ENCODE results near the gene PTPN6.

Gene PTPN6

GRCh38 chr12:6942331-6942665, 8.9 kb upstream of the PTPN6 start:
- Histone ChIP-seq H3K79me2 (ENCODE audit: low read length) (peaks cover 16% of the 10 kb centered on the region), H3K4me1 (ENCODE audit: low read length) (peaks cover 18% of the 10 kb centered on the region), H3K9me2 (replicated peaks; ENCODE audit: insufficient read depth, low read length) (no peaks in the 10 kb centered on the region), H3K9me3 (replicated peaks; ENCODE audit: insufficient read depth, low read length) (no peaks in the 10 kb centered on the region), H3K27me3 (replicated peaks; ENCODE audit: insufficient read depth, low read length) (no peaks in the 10 kb centered on the region), H3K27ac (ENCODE audit: low read length) (no peak overlapping the region; the same call in 1 of the 2 replicates), H3K4me2 (ENCODE audit: low read depth, low read length) (no peak overlapping the region), H3K9ac (ENCODE audit: low read length) (no peak overlapping the region), H4K20me1 (ENCODE audit: insufficient read depth, low read length) (no peaks in the 10 kb centered on the region), H3K36me3 (replicated peaks; ENCODE audit: insufficient read depth, low read length) (no peaks in the 10 kb centered on the region), H3K4me3 (ENCODE audit: low read length) (no peak overlapping the region), H3F3A (ENCODE audit: insufficient read depth, low read length) (peaks cover 45% of the 10 kb centered on the region), H2AFZ (ENCODE audit: low read length) (no peak overlapping the region)
- TF ChIP-seq EZH2phosphoT487 (IDR thresholded peaks at IDR 0.05; ENCODE audit: low read length) (no peak), EZH2 (optimal IDR thresholded peaks at IDR 0.05; ENCODE audit: low read depth, low read length) (no peak)
- TF ChIP-seq, protein P1, sequence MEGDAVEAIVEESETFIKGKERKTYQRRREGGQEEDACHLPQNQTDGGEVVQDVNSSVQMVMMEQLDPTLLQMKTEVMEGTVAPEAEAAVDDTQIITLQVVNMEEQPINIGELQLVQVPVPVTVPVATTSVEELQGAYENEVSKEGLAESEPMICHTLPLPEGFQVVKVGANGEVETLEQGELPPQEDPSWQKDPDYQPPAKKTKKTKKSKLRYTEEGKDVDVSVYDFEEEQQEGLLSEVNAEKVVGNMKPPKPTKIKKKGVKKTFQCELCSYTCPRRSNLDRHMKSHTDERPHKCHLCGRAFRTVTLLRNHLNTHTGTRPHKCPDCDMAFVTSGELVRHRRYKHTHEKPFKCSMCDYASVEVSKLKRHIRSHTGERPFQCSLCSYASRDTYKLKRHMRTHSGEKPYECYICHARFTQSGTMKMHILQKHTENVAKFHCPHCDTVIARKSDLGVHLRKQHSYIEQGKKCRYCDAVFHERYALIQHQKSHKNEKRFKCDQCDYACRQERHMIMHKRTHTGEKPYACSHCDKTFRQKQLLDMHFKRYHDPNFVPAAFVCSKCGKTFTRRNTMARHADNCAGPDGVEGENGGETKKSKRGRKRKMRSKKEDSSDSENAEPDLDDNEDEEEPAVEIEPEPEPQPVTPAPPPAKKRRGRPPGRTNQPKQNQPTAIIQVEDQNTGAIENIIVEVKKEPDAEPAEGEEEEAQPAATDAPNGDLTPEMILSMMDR (IDR thresholded peaks at IDR 0.05; ENCODE audit: low read length), result no peak
- no peak for DNase-seq

GRCh38 chr12:6943389-6943721, 7.8 kb upstream of the PTPN6 start:
- peaks cover 14% of the 10 kb centered on the region for H3K79me2 ChIP-seq (ENCODE audit: low read length)
- peak overlapping the region; percentile 90 for H3K4me3 ChIP-seq (ENCODE audit: low read length)
- H2AFZ ChIP-seq (ENCODE audit: low read length), result no peak overlapping the region
- H3K27ac ChIP-seq (ENCODE audit: low read length), result peak overlapping the region; percentile 93
- TF ChIP-seq, protein P1 (IDR thresholded peaks at IDR 0.05; ENCODE audit: low read length), result no peak
- TF ChIP-seq EZH2 (optimal IDR thresholded peaks at IDR 0.05; ENCODE audit: low read depth, low read length) (no peak), EZH2phosphoT487 (IDR thresholded peaks at IDR 0.05; ENCODE audit: low read length) (no peak)
- no peaks in the 10 kb centered on the region for H3K9me2 ChIP-seq (replicated peaks; ENCODE audit: insufficient read depth, low read length)
- no peaks in the 10 kb centered on the region for H4K20me1 ChIP-seq (ENCODE audit: insufficient read depth, low read length)
- peak overlapping the region; percentile 87 for H3K9ac ChIP-seq (ENCODE audit: low read length)
- H3K36me3 ChIP-seq (replicated peaks; ENCODE audit: insufficient read depth, low read length), result no peaks in the 10 kb centered on the region
- peaks cover 15% of the 10 kb centered on the region for H3K4me1 ChIP-seq (ENCODE audit: low read length)
- H3K27me3 ChIP-seq (replicated peaks; ENCODE audit: insufficient read depth, low read length), result no peaks in the 10 kb centered on the region
- no peaks in the 10 kb centered on the region for H3K9me3 ChIP-seq (replicated peaks; ENCODE audit: insufficient read depth, low read length)
- peak; percentile 94 for DNase-seq
- peaks cover 47% of the 10 kb centered on the region for H3F3A ChIP-seq (ENCODE audit: insufficient read depth, low read length)
- peak overlapping the region; percentile 84 for H3K4me2 ChIP-seq (ENCODE audit: low read depth, low read length)

GRCh38 chr12:6943722-6944380, 7.3 kb upstream of the PTPN6 start, which contains the start of the genes C12orf57 and RNU7-1:
C12orf57 (plus strand) TSS chr12:6944022; CDS start chr12:6944122, 100 bp downstream.
RNU7-1 (plus strand) TSS chr12:6943816.
- peaks cover 48% of the 10 kb centered on the region for H3F3A ChIP-seq (ENCODE audit: insufficient read depth, low read length)
- DNase-seq, result peak; percentile 87
- peak within 1 kb of the TSS; percentile 93 for H3K27ac ChIP-seq (ENCODE audit: low read length)
- peak within 1 kb of the TSS; percentile 90 for H3K4me3 ChIP-seq (ENCODE audit: low read length)
- H3K36me3 ChIP-seq (replicated peaks; ENCODE audit: insufficient read depth, low read length), result no peaks in the 10 kb centered on the region
- TF ChIP-seq, protein P1 (IDR thresholded peaks at IDR 0.05; ENCODE audit: low read length), result no peak
- no peak for TF ChIP-seq EZH2 (optimal IDR thresholded peaks at IDR 0.05; ENCODE audit: low read depth, low read length)
- TF ChIP-seq EZH2phosphoT487 (IDR thresholded peaks at IDR 0.05; ENCODE audit: low read length), result no peak
- no peaks in the 10 kb centered on the region for H3K9me3 ChIP-seq (replicated peaks; ENCODE audit: insufficient read depth, low read length)
- H4K20me1 ChIP-seq (ENCODE audit: insufficient read depth, low read length), result no peaks in the 10 kb centered on the region
- H3K4me1 ChIP-seq (ENCODE audit: low read length), result peaks cover 17% of the 10 kb centered on the region
- peak within 1 kb of the TSS; percentile 87 for H3K9ac ChIP-seq (ENCODE audit: low read length)
- H3K4me2 ChIP-seq (ENCODE audit: low read depth, low read length), result peak within 1 kb of the TSS; percentile 84
- no peaks in the 10 kb centered on the region for H3K9me2 ChIP-seq (replicated peaks; ENCODE audit: insufficient read depth, low read length)
- H2AFZ ChIP-seq (ENCODE audit: low read length), result peak within 1 kb of the TSS; percentile 47; the same call in 1 of the 2 replicates
- peaks cover 9% of the 10 kb centered on the region; the same call in 1 of the 2 replicates for H3K79me2 ChIP-seq (ENCODE audit: low read length)
- H3K27me3 ChIP-seq (replicated peaks; ENCODE audit: insufficient read depth, low read length), result no peaks in the 10 kb centered on the region
